DND-41 (cell line): ENCODE measurements around the gene ADAMTS12.

Experiments used
- ATAC-seq: fragments of 200-7000 bp; cut with Tn5 transposase; 3 replicates; pipeline ENCODE4 v1.9.1; 2021; ENCODE audit warnings: low read depth; ENCODE audit not compliant: insufficient read depth
- DNase-seq: peaks from one replicate; pipeline ENCODE4 v3.0.0-alpha.2; 2020
- H2AFZ ChIP-seq: 2 replicates; pipeline ENCODE4 v1.6.0; 2012; ENCODE audit warnings: low read depth, low read length
- H3K27ac ChIP-seq: 2 replicates; pipeline ENCODE4 v1.5.1; 2012; ENCODE audit warnings: low read length, inconsistent platforms
- H3K27me3 ChIP-seq: fragments of 200-600 bp; sonication (generic); 2 replicates; pipeline ENCODE4 v1.6.0; 2012; ENCODE audit warnings: low read length, mild to moderate bottlenecking, inconsistent platforms; ENCODE audit not compliant: insufficient read depth, poor library complexity
- H3K36me3 ChIP-seq: 2 replicates; pipeline ENCODE4 v1.5.1; 2012; ENCODE audit warnings: low read length, inconsistent platforms; ENCODE audit not compliant: insufficient read depth
- H3K4me1 ChIP-seq: 2 replicates; pipeline ENCODE4 v1.5.1; 2012; ENCODE audit warnings: mild to moderate bottlenecking, low read length; ENCODE audit not compliant: insufficient read depth
- H3K4me2 ChIP-seq: 2 replicates; pipeline ENCODE4 v1.6.0; 2012; ENCODE audit warnings: mild to moderate bottlenecking, moderate library complexity, low read length, inconsistent platforms; ENCODE audit not compliant: insufficient read depth
- H3K4me3 ChIP-seq, 2 experiments: fragments of 200-600 bp in 1 of 2; shearing (Covaris generic) in 1 of 2; 2 replicates each; pipeline ENCODE4 v1.5.1; 2012 to 2016; ENCODE audit warnings: inconsistent platforms in 2 of 2, low read length in 2 of 2, mild to moderate bottlenecking in 2 of 2, low read depth in 1 of 2, moderate library complexity in 1 of 2
- H3K79me2 ChIP-seq: 2 replicates; pipeline ENCODE4 v1.6.0; 2012; ENCODE audit warnings: low read length, inconsistent platforms; ENCODE audit not compliant: insufficient read depth
- H3K9ac ChIP-seq: 2 replicates; pipeline ENCODE4 v1.6.0; 2012; ENCODE audit warnings: low read depth, mild to moderate bottlenecking, inconsistent platforms, low read length, moderate library complexity
- H3K9me3 ChIP-seq: 2 replicates; pipeline ENCODE4 v1.5.1; 2012; ENCODE audit warnings: low read length, moderate library complexity, mild to moderate bottlenecking, inconsistent platforms; ENCODE audit not compliant: insufficient read depth, severe bottlenecking
- H4K20me1 ChIP-seq: 2 replicates; pipeline ENCODE4 v1.6.0; 2012; ENCODE audit warnings: low read length; ENCODE audit not compliant: insufficient read depth
- CTCF ChIP-seq: IDR thresholded peaks from 2 replicates; pipeline ENCODE4 v1.5.1; 2012; ENCODE audit warnings: borderline replicate concordance, low read length, moderate library complexity, mild to moderate bottlenecking; ENCODE audit not compliant: poor library complexity, severe bottlenecking; ENCODE audit errors: extremely low read depth
- EZH2 ChIP-seq: IDR thresholded peaks from 3 replicates; pipeline ENCODE4 v1.6.1; 2012; ENCODE audit warnings: borderline replicate concordance, low read depth, mild to moderate bottlenecking, moderate library complexity, low read length, inconsistent platforms; ENCODE audit not compliant: severe bottlenecking

Gene ADAMTS12

GRCh38 chr5:33840927-33841547 is 50.8 kb downstream of the ADAMTS12 start:
- H3K9ac ChIP-seq = no peak overlapping the region

GRCh38 chr5:33837301-33837700 is 54.5 kb downstream of the ADAMTS12 start:
- H3K36me3 ChIP-seq = no peaks in the 10 kb centered on the region
- no peaks in the 10 kb centered on the region for H3K4me1 ChIP-seq
- no peak overlapping the region for H3K27ac ChIP-seq
- H3K9ac ChIP-seq = no peak overlapping the region
- no peak overlapping the region for H3K4me2 ChIP-seq
- TF ChIP-seq EZH2 (no peak), CTCF (no peak)
- no peak for ATAC-seq
- H3K9me3 ChIP-seq = no peaks in the 10 kb centered on the region
- H3K27me3 ChIP-seq = no peaks in the 10 kb centered on the region
- H3K4me3 ChIP-seq = no peak overlapping the region
- H4K20me1 ChIP-seq = no peaks in the 10 kb centered on the region
- no peak overlapping the region for H2AFZ ChIP-seq
- DNase-seq = no peak
- no peaks in the 10 kb centered on the region for H3K79me2 ChIP-seq

More at GRCh38 chr5:33840927-33841547, 50.8 kb downstream of the ADAMTS12 start:
- Histone ChIP-seq H3K79me2 (no peaks in the 10 kb centered on the region), H3K27me3 (no peaks in the 10 kb centered on the region), H2AFZ (no peak overlapping the region), H3K4me3 (no peak overlapping the region), H3K4me1 (no peaks in the 10 kb centered on the region), H4K20me1 (no peaks in the 10 kb centered on the region), H3K4me2 (no peak overlapping the region), H3K9me3 (peaks cover 3% of the 10 kb centered on the region), H3K27ac (no peak overlapping the region), H3K36me3 (no peaks in the 10 kb centered on the region)
- peak; percentile 87 for ATAC-seq
- peak; percentile 24 for DNase-seq
- TF ChIP-seq EZH2 = no peak
- TF ChIP-seq CTCF = no peak

GRCh38 chr5:33834334-33834733 is 57.5 kb downstream of the ADAMTS12 start:
- H3K9me3 ChIP-seq = no peaks in the 10 kb centered on the region
- no peak overlapping the region for H3K9ac ChIP-seq
- H2AFZ ChIP-seq = no peak overlapping the region
- H3K27me3 ChIP-seq = no peaks in the 10 kb centered on the region
- no peak overlapping the region for H3K4me2 ChIP-seq
- H3K27ac ChIP-seq = no peak overlapping the region
- TF ChIP-seq CTCF (no peak), EZH2 (no peak)
- H3K79me2 ChIP-seq = no peaks in the 10 kb centered on the region
- no peaks in the 10 kb centered on the region for H3K4me1 ChIP-seq
- H4K20me1 ChIP-seq = no peaks in the 10 kb centered on the region
- no peak overlapping the region for H3K4me3 ChIP-seq
- DNase-seq (no peak), ATAC-seq (no peak)
- H3K36me3 ChIP-seq = no peaks in the 10 kb centered on the region
